A204.1 (cell line): ENCODE measurements around the gene PILRB.
"Not testable (repeated sequence)": the region's sequence is repeated elsewhere in the genome, so short reads cannot be mapped to it uniquely, and the experiment has no call there.

Experiments
- FAIRE-seq: peaks from 2 replicates; lab custom pipeline; 2012; peaks lifted over from hg19 to GRCh38; lab: Jason Lieb, UNC

PILRB gene

GRCh38 chr7:100356416-100357068 is 1.4 kb upstream of the PILRB start:
- no peak for FAIRE-seq

GRCh38 chr7:100357131-100357561 is 771 bp upstream of the PILRB start:
- FAIRE-seq = no peak

- no peak for FAIRE-seq
Observed at GRCh38 chr7:100358857-100359212, 918 bp downstream of the PILRB start.

- FAIRE-seq = no peak
Observed at GRCh38 chr7:100360135-100360854, 2.4 kb downstream of the PILRB start.

- FAIRE-seq = no peak
Observed at GRCh38 chr7:100363098-100363497, 5.2 kb downstream of the PILRB start.

- FAIRE-seq = not testable (repeated sequence)
Observed at GRCh38 chr7:100363797-100364196, 5.9 kb downstream of the PILRB start.

- FAIRE-seq = no peak
Observed at GRCh38 chr7:100364480-100364879, 6.6 kb downstream of the PILRB start.

GRCh38 chr7:100365998-100366367 is 8.1 kb downstream of the PILRB start:
- not testable (repeated sequence) for FAIRE-seq

- FAIRE-seq = no peak
Observed at GRCh38 chr7:100366411-100367250, 8.7 kb downstream of the PILRB start.

GRCh38 chr7:100367251-100367620 is 9.3 kb downstream of the PILRB start:
- FAIRE-seq = no peak

- FAIRE-seq = no peak
Observed at GRCh38 chr7:100367676-100368613, 10.0 kb downstream of the PILRB start.

- FAIRE-seq = no peak
Observed at GRCh38 chr7:100369105-100369504, 11.2 kb downstream of the PILRB start.

- FAIRE-seq = no peak
Observed at GRCh38 chr7:100370303-100370702, 12.4 kb downstream of the PILRB start.

GRCh38 chr7:100370746-100371145 is 12.8 kb downstream of the PILRB start:
- FAIRE-seq = no peak

- no peak for FAIRE-seq
Observed at GRCh38 chr7:100371561-100372171, 13.7 kb downstream of the PILRB start.

GRCh38 chr7:100372256-100372655 is 14.3 kb downstream of the PILRB start:
- no peak for FAIRE-seq

- FAIRE-seq = no peak
Observed at GRCh38 chr7:100372694-100373093, 14.8 kb downstream of the PILRB start.

- no peak for FAIRE-seq
Observed at GRCh38 chr7:100373261-100373831, 15.4 kb downstream of the PILRB start, which contains the start of gene PILRA. PILRA (plus strand) TSS chr7:100373487; CDS start chr7:100373657, 170 bp downstream.

GRCh38 chr7:100373870-100374598 is 16.1 kb downstream of the PILRB start:
- FAIRE-seq = not testable (repeated sequence)

- no peak for FAIRE-seq
Observed at GRCh38 chr7:100374601-100375000, 16.7 kb downstream of the PILRB start.
